ENCODE data around the gene ANKH.

DNA sequence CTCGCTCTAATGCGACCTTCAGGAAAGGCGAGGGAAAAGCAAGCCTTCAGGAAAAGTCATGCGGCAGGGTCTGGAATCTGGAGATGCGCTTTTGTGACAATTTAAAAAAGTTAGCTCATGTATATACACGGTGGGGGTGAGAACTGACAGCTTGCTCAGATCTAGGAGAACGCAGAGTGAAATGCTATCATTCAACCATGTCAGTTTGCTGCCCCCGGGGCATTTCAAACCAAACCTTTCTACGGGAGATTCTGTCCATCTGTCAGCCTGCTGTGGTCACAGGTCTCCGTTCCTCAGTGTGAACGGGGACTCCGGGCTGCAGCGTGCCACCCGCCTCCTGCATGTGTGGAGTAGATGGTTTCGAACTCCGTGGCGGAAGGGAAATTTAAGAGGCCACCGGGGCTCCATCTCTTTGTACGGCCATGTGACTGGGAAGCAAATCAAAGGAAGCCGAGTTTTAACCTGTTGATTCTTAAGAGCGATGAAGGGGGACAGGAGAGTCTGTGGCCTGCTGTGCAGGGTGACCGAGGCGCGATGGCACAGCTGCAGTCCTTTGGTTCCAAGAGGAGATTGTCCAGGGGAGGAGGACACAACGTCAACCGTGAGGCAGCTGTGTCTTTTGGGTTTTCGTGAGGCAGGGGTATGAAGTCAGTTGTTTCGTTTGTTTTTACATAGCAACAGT lies 161.1 kb downstream of the ANKH start:
- TF ChIP-seq, protein P1, sequence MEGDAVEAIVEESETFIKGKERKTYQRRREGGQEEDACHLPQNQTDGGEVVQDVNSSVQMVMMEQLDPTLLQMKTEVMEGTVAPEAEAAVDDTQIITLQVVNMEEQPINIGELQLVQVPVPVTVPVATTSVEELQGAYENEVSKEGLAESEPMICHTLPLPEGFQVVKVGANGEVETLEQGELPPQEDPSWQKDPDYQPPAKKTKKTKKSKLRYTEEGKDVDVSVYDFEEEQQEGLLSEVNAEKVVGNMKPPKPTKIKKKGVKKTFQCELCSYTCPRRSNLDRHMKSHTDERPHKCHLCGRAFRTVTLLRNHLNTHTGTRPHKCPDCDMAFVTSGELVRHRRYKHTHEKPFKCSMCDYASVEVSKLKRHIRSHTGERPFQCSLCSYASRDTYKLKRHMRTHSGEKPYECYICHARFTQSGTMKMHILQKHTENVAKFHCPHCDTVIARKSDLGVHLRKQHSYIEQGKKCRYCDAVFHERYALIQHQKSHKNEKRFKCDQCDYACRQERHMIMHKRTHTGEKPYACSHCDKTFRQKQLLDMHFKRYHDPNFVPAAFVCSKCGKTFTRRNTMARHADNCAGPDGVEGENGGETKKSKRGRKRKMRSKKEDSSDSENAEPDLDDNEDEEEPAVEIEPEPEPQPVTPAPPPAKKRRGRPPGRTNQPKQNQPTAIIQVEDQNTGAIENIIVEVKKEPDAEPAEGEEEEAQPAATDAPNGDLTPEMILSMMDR (IDR thresholded peaks at IDR 0.05), result no peak
- TF ChIP-seq EP300 (IDR thresholded peaks at IDR 0.05) (no peak), POLR2A (IDR thresholded peaks at IDR 0.05) (no peak), POLR2AphosphoS5 (IDR thresholded peaks at IDR 0.05) (no peak)
